ENCODE data around the gene FGFR2.

Gene FGFR2

DNA sequence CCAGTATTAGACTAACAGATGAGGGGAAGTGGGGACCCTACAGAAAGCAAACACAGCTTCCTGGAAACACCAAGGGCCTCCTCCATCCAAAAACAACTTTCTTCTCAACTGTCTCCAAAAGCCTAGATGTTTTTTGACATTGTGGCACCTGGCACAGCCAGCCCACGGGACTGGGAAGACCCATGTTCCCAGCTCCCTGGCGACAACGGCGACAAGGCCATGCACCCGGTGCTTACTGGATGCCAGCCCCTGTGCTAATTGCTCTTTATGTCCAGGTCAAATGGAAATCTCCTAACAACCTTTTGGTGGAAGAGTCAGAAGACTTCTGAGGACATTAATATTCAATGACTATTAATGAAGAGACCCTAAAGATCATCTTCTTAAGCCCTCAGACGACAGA, 7.1 kb downstream of the FGFR2 start:
- in situ Hi-C loops (cut with HindIII; ENCODE audit: low sequenced_read_pairs) = no loop called here

DNA sequence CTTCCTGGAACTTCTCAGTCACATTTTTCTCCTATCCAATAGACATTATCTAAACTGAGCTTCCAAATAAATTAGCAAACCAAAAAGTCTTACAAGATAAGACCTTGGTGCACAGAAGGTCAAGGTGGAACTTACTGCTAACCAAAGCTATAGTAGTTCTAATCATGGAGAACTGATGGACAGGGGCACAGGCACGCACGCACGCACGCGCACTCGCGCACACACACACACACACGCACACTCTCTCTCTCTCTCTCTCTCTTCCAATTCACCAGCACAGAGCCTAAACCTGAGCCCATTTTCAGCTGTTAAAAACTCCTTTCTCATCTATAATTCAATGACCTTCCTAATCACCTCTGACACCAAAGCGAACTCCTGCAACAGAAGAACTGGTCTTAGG, 7.5 kb downstream of the FGFR2 start:
- in situ Hi-C loops (cut with HindIII; ENCODE audit: low sequenced_read_pairs) = no loop called here

DNA sequence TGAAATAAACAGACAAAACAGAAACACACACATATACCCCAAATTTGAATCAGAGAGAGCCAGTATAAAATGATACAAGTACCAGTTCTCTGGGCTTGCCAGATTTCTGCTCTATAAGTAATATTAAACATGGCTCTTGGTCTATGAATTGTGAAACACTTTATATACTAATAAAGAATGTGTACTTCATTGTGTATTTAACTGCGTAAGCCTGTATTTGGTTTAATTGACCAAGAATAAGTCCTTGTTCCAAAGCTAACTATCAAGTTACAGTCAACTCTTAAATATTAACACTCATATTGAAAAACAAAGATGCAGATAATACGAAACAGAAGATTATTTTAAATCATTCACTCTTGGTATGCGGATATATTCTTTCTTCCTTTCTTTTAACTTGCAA, 8.7 kb downstream of the FGFR2 start:
- in situ Hi-C loops (cut with HindIII; ENCODE audit: low sequenced_read_pairs) = no loop called here

DNA sequence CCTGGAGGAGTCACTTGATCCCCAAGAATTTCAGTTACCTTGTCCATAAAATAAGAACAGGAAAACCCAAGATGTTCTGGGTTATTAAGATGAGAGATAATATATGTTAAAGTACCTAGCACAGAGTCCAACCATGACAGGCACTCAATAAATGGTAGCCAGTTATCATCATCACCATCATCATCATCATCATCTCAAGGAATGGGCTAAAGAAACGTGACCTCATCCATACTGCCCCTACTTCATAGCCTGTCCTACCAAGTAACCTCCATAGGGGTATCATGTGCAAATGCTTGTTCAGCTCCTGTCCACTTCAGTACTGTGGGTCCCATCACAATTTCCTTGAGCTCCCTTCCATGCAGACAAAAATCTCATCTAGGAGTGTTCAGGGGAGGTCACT, 14.4 kb downstream of the FGFR2 start:
- in situ Hi-C loops (cut with HindIII; ENCODE audit: low sequenced_read_pairs) = no loop called here

DNA sequence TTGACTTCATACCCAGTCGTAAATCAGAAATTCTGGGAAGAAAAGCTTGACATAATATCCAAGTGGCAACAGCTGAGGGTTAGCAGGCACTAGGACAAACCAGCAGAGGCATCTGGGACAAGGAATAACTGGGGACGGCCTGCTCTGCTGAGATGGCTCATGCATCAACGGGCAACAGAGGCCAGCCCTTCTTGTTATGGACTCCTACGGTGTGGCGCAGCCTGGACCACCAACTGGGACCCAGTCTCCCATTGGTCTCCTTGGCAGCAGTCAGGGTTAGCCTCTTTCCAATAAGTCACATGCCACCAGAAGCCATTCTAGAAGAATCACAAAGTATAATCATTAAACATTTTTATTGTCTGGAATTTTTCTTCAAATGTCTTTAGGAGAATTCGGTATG, 15.0 kb downstream of the FGFR2 start:
- in situ Hi-C loops (cut with HindIII; ENCODE audit: low sequenced_read_pairs) = no loop called here

DNA sequence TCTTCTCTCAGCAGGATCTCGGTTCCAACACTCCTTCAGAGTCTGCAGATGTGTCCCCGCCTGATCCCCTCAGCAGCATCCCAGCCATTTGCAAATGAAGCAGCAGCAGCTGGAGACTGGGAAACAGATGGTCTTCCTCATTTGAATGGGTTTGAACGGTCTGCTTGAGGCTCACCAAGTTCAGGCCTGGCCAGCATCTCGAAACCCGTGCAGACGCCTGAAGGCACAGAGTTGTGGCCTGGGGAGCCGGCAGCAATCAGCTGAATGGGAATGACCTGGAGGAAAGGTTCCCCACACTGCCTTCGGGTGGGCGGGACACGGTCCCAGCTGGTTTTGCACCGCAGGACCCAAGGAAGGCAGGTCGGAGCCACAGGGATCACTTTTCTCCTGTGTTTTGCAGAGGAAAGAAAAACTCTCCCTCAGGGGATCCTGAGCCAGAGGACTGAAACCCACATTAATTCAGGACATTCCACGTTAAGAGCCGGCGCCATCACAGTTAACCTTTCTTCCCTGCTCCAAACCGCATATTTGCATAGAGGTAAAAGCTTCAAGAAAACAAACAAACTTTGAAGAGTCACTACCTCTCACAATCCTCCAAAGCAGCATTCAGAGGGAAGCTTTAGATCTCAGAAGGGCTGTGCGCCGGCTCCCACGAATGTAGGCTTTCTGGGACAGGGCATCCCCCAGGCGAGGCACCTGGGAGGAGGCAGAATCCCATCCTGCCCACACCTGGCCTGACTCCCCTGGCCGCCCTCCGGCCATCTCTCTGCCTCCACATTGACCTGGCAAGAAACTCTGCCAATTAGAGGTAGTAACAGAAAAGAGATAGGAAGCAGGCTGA, 17.7 kb downstream of the FGFR2 start:
- in situ Hi-C loops (cut with HindIII; ENCODE audit: low sequenced_read_pairs) = no loop called here

DNA sequence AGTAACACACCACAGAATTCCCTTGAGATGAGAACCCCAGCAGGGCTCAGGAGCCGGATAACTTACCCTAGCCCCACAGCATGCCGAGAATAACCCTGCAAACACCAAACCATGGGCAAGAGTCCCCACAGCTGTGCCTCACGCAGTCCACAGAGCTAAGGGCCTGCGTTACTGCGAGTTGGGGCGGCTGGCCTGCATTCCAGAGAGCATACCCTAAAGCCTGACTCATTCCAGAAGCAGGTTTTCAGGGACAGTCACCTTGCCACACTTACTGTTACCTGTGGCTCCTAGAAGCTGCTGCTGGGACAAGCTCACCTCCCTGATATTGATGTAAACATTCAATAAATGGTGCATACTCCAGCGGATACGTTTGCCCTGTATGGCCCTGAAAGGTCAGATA, 18.6 kb downstream of the FGFR2 start:
- in situ Hi-C loops (cut with HindIII; ENCODE audit: low sequenced_read_pairs) = no loop called here

DNA sequence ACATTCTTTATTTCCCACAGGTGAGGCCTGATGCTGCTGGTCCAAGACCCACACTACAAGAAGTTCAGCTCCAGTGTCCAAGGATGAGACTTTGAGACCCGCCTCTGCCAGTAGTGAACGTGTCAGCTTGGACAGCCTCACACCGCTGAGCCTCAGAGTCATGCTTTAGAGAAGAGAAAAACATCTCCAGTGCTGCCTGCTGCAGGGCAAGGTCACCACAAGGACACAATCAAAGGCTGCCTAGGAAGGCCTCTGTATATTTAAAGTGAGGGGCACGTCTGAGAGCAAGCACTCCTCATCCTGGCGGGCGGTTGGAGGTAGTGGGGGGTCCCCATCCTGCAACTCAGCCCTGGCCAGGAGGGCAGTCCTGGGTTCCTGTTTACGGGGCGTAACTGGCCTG, 19.3 kb downstream of the FGFR2 start:
- in situ Hi-C loops (cut with HindIII; ENCODE audit: low sequenced_read_pairs) = no loop called here

DNA sequence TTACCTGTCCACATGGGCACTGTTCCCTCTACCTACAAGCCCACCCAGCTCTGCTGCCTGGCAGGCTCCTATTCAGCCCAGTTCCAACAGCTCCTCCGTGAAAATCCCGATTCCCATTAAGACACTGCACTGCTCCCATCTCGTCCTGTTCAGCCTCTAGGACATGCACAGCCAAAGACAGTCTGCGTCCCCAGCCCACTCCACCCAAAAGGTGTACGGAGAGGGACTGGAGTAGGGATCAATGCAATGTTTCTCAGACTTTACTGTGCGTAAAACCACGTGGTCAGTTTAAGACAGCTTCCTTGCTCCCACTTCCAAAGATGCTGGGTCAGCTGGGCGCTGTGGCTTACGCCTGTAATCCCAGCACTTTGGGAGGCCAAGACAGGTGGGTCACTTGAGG, 19.9 kb downstream of the FGFR2 start:
- in situ Hi-C loops (cut with HindIII; ENCODE audit: low sequenced_read_pairs) = no loop called here

DNA sequence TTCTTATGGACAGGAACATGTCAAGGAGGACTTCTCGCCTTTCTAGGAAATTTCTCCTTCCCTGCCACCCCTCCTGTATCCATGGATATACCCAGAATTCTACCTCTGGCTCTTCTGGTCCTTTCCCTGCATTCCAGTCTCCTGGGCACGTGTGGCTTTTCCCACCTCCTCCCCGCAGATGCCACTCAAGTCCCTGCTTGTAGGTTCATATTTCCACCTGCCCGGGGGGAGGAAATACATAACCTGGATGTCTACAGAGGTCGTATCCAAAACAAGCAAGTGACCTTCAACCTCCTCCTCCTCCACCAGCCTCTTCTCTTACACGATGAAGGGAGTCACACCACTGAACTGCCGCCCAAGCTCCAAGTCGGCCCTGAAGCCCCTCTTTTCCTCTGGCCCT, 20.7 kb downstream of the FGFR2 start:
- in situ Hi-C loops (cut with HindIII; ENCODE audit: low sequenced_read_pairs) = no loop called here

DNA sequence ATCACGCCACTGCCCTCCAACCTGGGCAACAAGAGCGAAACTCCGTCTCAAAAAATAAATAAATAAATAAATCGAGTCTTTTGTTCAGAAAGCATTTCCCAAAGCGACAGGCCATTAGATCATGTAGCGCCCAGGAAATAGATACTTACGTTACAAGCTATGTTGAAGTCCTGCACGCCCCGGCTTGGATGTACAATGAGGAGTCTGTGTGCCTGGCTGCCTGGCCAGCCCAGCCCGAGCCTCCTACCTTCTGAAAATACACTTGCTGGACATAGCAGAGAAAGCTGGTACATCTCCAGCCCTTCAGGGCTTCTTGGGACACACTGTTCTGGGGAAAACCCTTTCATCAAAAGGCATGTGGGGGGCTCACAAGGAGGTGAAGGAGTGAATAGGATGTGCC, 22.1 kb downstream of the FGFR2 start:
- in situ Hi-C loops (cut with HindIII; ENCODE audit: low sequenced_read_pairs) = no loop called here

DNA sequence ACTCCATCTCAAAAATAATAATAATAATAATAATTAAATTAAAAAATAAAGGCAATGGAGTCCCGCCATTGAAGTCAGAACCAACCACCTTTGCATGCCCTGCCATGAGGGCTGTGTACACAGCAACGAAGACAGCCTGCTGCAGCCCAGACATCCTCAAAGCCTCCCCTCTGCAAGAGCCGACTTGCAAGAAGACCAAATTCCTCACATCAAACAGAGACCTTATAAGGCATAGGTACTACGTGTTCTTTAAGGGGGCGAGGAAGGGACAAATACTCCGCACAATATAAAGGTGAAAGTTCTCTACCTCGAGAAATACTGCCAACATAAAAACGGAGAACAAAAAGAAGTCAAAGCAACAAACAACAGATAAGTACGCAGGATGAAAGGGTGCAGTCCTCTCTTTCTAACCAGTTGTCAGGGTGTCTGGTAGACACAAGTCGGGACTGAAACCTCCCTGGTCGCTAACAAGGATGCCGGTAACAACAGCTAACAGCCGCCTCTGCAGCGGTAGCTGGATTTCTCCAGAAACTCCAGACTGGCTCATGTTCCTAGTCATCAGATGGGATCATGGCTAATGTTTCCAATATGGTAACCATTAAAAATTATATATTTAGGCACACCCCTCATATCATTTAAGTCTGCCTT, 23.6 kb downstream of the FGFR2 start:
- in situ Hi-C loops (cut with HindIII; ENCODE audit: low sequenced_read_pairs) = no loop called here

DNA sequence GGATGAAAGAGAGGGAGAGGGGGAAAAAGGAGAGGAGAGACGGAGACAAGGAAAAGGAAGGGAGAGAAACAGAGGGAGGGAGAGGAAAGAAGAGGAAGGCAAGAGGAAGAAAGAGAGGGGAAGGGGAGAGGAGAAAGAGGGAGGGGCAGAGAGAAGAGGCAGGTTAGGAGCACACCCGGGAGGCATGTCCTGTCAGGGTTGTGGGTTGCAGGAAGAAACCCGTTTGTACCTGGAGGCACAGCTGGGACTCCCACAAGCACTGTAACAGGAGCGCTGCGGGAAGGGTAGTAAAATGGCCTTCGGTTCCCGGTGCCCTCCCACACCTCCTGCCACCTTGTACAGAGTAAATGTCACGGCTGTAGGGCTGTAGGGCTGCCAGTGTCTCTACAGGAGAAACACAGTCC, 24.7 kb downstream of the FGFR2 start:
- in situ Hi-C loops (cut with HindIII; ENCODE audit: low sequenced_read_pairs) = no loop called here

DNA sequence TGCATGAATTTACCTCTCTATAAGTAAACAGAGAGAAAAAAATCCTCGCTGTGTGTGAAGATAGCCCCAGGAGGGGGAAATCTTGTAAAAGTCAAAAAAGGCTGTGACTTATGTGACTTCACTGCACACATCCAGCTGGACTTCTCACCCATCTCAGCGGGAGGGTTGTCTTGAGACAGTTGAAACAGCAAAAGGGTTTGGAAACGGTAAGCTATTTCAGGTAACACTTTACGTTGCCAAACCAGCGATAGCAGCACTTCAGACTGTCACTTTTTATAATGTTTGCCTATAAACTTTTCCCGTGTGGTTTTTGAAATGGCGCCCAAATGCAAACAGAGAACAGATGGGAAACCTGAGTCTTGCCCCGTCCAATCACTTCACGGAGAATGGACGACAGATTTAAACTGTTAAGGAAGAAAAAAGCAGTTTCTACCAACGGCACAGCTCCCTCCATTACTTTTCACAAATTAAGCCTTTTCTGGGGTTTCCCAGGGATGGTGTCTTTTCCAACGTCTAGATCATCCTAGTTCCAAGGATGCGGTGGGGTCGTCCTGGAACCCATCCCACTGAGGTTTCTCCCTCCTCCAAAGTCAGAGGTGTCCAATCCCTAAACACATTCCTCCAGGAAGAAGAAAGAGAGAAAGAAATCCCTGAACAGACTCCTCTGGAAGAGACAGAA, 25.2 kb downstream of the FGFR2 start:
- in situ Hi-C loops (cut with HindIII; ENCODE audit: low sequenced_read_pairs) = no loop called here

DNA sequence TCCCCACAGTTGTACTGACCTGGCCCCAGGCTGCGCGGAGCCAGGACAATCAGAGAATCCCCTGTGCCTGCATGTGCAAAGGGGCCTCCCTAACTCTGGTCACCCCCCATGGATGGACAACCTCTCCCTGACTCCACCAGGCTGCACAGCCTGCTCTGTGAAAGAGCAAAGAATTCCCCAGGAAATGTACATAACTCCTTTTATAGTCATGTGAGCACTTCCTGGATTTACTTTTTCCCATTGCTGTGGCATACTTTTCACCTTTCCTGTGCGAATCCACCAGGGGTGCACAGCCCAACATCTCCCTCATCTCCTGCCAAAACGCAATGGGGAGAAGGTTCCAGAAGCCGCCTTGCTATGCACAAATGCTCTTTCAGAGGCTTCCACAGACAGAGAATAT, 27.9 kb downstream of the FGFR2 start:
- in situ Hi-C loops (cut with HindIII; ENCODE audit: low sequenced_read_pairs) = no loop called here

DNA sequence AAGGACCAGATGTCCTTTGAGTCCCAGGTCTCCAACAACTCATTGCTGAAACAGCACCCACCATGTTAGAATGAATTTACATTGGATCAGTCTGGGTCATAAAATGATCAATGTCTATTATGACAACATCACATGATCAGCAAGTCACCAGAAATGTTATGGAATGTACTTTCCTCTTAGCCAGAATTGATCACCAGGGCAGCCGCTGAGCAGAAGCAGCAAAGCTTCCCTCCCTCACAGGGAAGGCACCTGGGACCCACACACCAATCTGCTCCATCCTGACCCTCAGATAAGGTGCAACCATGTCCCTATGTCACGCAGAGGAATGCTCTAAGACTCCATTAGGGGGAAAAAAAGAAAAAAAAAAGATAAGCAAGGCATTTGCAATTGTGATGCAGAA, 30.0 kb downstream of the FGFR2 start:
- in situ Hi-C loops (cut with HindIII; ENCODE audit: low sequenced_read_pairs) = no loop called here

DNA sequence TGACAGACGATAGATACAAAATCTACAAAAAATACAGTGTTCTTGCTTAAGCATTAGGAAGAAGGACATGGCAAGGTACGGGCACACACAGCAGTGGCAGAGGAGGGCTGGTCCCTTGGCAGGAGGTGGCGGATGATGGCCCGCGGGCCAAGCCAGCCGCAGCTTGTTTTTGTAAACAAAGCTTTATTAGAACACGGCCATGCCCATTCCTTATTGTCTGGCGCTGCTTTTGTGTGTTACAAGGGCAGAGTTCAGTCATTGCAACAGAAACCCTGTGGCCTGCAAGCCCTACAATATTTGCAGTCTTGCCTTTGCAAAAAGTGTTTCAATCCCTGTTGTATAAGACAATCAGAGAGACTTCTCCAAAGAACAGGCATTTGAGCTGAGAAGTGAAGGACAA, 30.7 kb downstream of the FGFR2 start:
- in situ Hi-C loops (cut with HindIII; ENCODE audit: low sequenced_read_pairs) = no loop called here

DNA sequence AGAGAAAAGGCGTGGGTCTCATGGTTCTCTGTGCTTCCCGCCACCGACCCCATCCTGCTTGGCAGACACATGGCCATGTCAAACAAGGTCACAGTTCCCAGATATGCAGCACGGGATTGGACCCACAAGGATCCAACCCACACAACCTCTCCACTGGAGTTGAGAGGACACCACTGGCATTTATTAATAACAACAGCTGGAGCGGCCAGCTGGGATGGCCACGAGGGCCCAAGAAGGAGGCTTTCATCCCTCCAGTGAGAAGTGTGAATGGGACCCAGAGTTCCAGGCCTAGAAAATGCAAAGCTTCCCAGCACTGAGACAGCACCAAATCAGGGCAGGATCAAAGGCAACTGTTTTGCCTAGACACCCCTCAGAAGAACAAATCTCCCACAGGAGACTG, 31.5 kb downstream of the FGFR2 start:
- in situ Hi-C loops (cut with HindIII; ENCODE audit: low sequenced_read_pairs) = no loop called here

DNA sequence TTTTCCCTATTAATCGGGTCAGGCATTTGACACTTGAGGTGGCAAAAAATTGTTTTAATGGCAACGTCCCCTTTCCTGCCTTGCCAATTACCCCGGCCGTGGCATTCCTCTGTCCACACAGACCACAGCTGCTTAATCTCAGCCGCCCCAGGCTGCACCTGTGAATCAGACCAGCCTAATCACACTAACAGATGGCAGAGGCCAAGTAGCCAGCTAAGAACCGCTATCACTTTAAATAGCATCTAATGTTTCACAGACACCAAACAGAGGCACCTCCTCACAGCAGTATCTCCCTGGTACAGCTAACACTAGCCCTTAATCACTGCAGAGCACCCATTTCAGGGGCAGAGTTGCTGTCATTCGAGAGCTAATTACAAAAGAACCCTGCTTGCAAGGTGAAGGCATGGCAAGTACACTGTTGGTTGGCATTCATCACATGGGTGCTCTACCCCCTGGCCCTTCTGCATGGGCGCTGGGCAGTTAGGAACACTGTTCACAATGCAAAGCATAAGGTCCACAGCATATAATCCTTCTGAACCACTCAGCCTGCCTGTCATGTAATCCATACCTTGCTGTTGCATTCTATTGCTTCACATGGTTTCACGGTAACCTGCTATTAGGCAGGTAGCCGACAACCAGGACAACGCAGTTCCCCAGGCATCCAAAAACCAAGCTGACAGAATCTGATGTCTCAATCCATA, 38.8 kb downstream of the FGFR2 start:
- in situ Hi-C loops (cut with HindIII; ENCODE audit: low sequenced_read_pairs) = no loop called here

DNA sequence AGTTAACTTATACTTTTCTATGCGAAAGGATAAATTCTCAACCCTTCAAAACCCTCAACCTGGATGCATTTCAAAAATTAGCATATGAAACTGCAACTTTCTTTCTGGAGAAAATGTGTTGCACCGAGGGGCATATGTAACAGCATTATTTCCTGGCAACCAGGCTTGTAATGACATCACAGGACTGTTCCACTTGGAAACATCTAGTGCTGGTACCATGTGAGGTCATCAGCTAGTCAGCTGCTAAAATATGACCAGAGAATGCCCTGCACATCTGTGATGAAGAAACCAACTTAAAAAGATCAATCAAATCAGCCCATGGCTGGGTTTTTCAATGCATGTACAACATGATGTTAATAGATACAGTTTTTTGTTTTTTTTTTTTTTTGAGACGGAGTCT, 40.0 kb downstream of the FGFR2 start:
- in situ Hi-C loops (cut with HindIII; ENCODE audit: low sequenced_read_pairs) = no loop called here

DNA sequence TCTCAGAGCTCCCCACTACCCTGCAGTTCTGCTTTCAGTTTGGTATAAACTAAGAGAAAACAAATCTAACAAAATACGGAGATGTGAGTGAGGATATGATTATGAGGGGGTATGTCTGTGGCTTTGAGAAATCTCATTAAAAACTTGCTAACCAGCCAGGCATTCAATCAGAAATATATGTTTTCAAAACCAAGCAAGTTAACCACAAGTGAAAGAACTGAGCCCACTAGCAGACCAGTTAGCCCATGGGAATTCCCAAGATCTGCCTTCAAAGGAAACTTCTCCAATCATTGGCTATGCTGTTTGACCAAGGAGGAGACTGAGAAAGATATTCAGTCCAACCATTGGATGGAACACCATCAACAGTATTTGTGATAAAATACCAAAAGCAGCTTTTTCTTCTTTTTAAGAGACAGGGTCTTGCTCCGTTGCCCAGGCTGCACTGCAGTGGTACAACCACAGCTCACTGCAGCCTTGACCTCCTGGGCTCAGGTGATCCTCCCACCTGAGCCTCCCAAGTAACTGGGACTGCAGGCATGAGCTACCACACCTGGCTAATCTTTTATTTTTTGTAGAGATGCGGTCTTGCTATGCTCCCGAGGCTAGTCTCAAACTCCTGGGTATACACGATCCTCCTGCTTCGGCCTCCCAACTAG, 41.2 kb downstream of the FGFR2 start:
- in situ Hi-C loops (cut with HindIII; ENCODE audit: low sequenced_read_pairs) = no loop called here

All from DLD1 (cell line).